GM23248 (cell line): Measurements from ENCODE around the gene GTF2I.

ENCODE experiments used
- EZH2 ChIP-seq: fragments of 200-600 bp; sonication (generic); IDR thresholded peaks from 2 replicates; pipeline ENCODE4 v1.6.1; 2018; ENCODE audit warnings: antibody characterized with exemption, mild to moderate bottlenecking; ENCODE audit not compliant: insufficient read depth, poor library complexity, severe bottlenecking
- EZH2phosphoT487 ChIP-seq: fragments of 200-600 bp; sonication (generic); IDR thresholded peaks from 2 replicates; pipeline ENCODE4 v1.6.1; 2018; ENCODE audit warnings: antibody characterized with exemption, moderate library complexity, mild to moderate bottlenecking, low read depth; ENCODE audit not compliant: insufficient read depth

DNA sequence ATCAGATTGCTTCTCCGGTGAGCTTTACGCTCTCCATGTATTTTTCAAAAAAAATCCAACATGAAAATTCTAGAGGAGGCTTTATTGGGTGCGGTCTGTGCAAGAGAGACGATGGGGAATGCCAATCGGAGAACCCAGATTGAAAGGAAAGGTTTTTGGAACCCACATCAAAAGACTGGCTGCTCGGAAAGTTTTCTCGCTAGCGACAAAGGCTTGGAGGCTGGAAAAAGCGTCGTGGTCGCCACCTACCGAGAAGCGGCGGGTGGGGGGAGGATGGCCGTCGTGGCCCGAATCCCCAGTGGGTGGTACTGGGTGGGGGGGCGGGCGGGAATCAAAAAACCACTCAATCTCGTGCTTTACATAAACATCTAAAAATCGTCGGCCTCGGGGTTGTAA is 1.1 kb upstream of the GTF2I start:
- TF ChIP-seq EZH2 (no peak), EZH2phosphoT487 (no peak)
